WI38 (cell line): ENCODE measurements around the gene KDM4C.

Experiments
- H3K4me3 ChIP-seq: 2 replicates; pipeline ENCODE4 v1.5.1; 2011; ENCODE audit warnings: low read depth, mild to moderate bottlenecking, control low read depth, low read length
- CTCF ChIP-seq: IDR thresholded peaks from 2 replicates; pipeline ENCODE4 v1.5.1; 2012; ENCODE audit warnings: low read depth, mild to moderate bottlenecking, control low read depth, low read length

KDM4C gene

GRCh38 chr9:6779417-6780241 lies 21.9 kb downstream of the KDM4C start:
- no peak overlapping the region for H3K4me3 ChIP-seq
- TF ChIP-seq CTCF, result no peak

GRCh38 chr9:6780690-6781089 lies 22.9 kb downstream of the KDM4C start:
- TF ChIP-seq CTCF, result no peak
- H3K4me3 ChIP-seq, result no peak overlapping the region

GRCh38 chr9:6781476-6781875 lies 23.7 kb downstream of the KDM4C start:
- no peak overlapping the region for H3K4me3 ChIP-seq
- TF ChIP-seq CTCF, result no peak

- H3K4me3 ChIP-seq, result no peak overlapping the region
- no peak for TF ChIP-seq CTCF
Measured at GRCh38 chr9:6782345-6782744, 24.6 kb downstream of the KDM4C start.

- no peak for TF ChIP-seq CTCF
- H3K4me3 ChIP-seq, result no peak overlapping the region
Measured at GRCh38 chr9:6782981-6783380, 25.2 kb downstream of the KDM4C start.

GRCh38 chr9:6783753-6784152 lies 26.0 kb downstream of the KDM4C start:
- H3K4me3 ChIP-seq, result no peak overlapping the region
- no peak for TF ChIP-seq CTCF

- TF ChIP-seq CTCF, result no peak
- H3K4me3 ChIP-seq, result no peak overlapping the region
Measured at GRCh38 chr9:6785682-6786081, 27.9 kb downstream of the KDM4C start.
